HG03135 (cell line): ENCODE measurements around the gene TTC32.
"Not testable (repeated sequence)": the region's sequence is repeated elsewhere in the genome, so short reads cannot be mapped to it uniquely, and the experiment has no call there.

Experiments used
- ATAC-seq: cut with Tn5 transposase; IDR thresholded peaks from one replicate; pipeline ENCODE4 v1.9.1; 2021; ENCODE audit warnings: mild to moderate bottlenecking, moderate library complexity; ENCODE audit not compliant: unreplicated experiment

The TTC32 gene

DNA sequence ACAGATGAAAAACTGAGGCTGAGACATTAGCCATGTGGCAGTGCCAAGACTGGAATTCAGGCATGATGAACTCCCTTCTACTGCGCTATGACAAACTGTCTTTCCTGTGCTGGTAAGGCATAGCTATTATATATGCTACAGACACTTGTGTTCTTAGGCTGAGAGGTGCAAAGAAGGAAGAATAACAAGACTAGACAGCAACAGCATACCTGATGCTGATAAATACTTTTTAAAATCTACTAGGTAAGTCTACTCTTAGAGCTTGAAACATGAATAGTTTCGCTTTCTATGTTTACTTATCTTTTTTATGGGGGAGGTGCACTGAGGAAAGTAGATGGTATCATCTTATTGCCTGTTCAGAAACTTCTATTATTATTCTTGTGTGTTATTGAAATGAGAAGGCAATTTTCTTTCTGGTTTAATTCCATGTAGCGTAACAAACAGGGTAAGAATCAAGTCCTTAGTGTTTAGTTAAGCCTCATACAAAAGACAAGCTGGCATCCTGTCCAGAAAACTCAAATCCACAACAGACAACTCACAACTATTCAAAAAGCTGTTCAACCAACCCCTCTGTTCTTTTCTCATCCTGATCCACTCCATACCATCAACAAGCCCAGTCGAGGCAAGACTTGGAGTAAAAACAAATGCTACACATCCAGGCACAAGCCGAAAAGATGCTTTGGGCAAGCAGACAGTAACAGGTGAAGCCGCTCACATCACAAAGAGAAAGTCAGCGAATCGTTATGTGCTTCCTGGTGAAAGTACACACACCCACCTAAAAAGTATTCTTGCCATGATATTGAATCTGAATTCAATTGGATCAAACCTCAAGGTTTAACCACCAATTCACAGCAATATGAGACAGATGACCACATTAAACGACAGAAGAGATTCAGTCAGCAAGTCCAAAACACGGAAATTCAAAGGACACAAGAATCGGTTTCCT, 1.5 kb downstream of the TTC32 start:
- ATAC-seq, result no peak

DNA sequence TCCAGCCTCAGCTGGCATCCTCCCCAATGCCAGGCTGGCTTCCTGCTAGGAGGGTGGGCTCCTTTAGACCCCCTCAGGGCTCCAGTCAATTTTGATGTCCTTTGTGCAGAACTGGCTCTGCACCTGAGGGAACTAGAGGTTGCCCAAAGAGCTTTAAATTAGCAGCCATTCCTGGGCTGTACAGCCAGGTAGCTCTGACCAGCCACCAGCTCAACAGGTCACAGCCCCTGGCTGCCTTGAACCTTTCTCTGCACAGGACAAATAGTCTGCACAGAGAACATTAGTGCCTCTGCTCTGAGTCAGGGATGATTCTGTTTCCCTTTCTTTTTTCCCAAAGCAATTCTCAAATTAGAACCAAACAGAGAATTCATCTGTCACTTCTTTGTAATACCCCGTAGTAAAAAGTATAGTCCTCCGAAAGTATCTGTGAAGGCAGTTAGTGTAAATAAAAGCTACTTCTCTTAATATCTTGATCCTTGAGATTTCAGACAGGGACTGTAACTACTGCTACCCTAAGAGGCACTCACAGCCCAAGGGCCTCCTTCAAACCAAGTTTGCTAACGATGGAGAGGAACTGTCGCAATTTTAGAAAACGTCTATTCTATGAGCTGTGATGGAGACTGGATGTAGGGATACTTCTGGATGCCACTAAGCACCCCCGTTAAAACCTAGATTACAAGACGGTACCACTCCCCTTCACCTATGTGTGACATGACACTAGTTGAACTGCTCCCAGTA, 3.0 kb downstream of the TTC32 start:
- no peak for ATAC-seq

DNA sequence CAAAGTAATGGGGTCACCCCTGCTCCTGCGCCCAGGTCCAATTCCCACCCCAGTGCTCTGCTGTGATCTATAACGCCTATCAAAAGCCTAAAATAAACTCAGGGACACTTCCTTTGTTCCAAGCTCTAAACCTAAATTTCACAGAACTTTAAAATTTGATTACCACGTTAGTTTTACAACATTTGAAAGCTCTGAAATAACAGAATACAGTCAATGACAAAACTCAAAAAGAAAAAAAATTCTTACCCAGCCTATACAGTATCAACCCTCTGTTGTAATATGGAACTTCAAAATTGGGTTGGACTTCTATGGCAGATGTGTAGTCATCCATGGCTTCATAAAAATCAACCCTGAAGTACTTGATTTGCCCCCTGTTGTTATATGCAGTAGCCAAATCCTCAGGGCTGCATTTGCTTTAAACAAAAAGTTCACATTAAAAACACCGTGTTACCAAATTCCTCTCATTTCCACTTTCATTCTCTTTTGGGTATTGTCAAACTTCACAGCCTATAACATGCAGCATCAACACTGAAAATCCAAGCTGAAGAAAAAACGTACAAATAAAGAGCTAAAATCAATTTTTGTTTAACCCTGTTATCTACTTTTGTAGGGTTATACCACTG, 4.0 kb downstream of the TTC32 start:
- no peak for ATAC-seq

DNA sequence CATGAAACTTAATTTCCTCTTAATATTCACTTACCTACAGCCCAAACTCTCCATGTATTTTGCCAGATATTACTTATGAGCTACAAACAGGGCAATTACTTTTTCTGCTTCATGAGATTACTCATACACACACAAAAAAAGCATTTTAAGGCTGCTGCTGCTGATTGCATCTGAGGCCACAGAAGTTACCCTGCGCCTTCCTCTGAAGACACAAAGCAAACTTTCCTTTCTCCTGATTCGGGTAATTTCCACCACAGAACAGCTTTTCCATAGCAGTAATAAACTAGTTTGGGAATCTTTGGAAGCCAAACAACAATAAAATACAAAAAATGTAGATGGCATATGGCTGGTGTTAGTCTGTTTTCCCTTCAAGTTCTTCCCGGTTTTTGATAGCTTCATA, 6.2 kb downstream of the TTC32 start:
- ATAC-seq, result no peak

DNA sequence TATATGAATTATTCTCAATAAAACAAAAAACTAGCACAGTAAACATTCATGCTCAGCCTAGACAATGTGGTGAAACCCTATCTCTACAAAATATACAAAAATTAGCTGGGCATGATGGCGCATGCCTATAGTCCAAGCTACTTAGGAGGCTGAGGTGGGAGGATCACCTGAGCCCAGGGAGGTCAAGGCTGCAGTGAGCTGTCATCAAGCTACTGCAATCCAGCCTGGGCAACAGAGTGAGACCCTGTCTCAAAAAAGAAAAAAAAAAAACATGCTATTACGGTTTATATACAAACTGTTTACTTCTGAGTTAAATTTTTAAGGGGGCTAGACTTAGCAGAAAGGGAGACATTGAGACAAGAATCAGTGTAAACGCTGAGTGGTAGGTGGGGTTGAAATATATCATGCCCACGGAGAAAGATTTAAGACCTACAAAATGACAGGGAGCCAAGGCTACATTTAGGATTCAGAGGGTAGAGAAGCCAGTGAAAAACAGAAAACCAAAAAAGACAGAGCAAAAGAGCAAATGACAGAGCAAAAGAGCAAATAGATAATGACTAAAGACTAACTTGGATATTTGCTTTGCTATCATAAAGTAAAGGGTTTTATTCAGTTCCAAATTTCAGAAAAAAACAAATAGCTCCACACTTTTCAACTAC, 7.5 kb downstream of the TTC32 start:
- peak; percentile 10 for ATAC-seq

DNA sequence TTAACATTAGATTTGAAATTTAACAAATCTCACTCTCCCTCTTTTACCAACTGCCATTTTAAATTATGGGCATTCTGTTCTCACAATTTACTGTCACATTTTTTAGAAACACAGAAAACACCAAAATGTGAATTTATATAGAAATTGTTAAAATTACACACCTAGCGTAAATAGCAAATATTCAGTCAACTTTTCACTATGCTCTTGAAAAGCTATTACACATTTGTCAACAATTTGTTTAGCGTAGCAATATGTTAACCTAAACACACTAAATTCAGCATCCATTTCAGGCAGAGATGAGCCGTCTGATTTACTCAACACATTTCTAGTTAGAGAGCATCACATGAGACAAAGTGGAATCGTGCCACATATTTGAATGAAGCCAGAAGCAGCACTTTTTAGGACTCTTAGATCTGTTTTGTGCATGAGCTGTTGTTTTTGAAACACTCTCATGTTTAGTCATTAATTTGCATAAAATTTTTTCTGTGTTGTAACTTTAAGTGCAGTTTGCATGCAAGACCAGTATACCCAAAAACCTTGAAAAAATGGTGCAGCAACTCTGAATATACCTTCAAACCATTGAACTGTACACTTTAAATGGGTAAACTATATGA, 8.2 kb downstream of the TTC32 start:
- ATAC-seq, result peak; percentile 78

DNA sequence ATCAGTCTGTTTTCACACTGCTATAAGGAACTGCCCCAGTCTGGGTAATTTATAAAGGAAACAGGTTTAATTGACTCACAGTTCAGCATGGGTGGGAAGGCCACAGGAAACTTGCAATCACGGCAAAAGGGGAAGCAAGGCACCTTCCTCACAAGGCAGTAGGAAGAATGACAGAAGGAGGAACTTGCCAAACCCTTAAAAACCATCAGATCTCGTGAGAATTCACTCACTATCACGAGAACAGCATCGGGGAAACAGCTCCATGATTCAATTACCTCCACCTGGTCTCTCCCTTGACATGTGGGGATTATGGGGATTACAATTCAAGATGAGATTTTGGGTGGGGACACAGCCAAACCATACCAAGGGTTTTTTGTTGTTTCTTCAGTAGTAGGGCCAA, 9.8 kb downstream of the TTC32 start:
- not testable (repeated sequence) for ATAC-seq

DNA sequence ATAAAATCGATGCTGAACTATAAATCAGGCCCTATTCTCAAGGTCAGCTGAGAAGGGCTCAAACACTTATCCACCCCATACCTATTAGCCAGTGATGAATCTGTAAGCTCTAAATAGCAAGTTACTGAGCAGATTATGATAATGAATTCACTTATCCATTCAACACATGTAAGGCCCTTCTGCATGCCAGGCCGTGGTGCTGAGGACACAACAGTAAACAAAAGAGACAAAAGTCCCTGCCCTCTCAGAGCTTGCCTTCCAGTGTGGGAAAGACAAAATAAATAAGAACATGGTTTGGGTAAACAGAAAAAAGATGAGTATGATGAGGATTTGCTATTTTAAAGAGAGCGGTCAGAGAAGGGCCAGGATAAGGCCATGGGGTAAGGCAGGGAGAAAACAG, 11.7 kb downstream of the TTC32 start:
- no peak for ATAC-seq

DNA sequence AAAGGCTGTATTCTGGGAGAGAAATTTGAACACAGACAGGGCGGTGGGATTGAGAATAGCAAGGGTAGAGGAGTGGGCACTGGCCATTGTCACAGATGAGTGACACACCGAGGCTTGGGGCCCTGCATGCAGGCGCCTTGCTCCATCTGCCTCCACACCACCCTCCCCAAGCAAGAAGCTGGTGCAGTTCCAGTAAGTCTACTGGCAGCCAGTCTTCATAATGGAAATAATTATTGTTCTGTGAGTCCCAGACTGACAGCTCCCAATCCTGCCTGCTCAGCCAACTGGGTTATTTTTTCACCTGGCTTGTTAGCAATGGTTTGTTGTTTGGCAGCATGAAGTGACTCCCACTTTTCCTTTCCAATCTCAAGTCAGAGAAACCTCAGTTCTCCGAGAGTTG, 13.0 kb downstream of the TTC32 start:
- ATAC-seq, result no peak

DNA sequence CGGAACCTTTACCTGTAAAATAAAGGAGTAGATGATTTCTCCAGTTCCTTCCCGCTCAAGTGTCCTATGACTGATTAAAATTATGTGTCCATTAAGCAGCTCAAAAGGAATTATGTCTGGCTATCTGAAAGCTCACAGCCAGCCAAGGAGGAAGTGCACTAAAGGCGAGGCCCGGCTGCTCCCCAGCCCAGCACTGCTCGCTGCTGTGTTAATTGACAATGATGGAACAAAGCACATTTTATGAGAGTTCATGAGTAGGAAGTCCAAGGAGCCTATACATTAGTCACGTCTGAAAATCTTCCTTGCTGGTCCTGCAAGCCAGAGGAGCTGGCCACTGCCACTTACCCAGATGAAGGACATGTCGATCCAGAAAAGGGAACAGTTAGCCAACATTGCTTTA, 14.3 kb downstream of the TTC32 start:
- no peak for ATAC-seq

DNA sequence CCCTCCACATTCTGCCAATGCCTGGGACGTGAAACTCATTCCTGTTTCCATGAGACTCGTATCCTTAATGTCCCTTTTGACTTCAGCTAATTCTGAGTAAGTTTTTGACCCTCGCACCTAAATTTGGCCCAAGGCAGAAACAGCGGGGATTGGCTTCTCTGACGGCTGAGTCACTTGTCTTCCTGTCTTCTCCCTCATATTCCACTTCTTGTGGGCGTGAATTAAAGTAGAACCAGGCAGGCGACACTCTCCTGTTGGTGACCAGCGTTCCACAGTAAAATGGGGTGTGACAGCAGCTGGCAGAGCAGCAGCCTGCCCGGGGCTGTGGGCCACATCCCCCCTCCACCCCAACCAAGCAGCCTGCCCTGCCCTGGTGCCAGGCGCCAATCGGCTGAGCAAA, 15.5 kb downstream of the TTC32 start:
- no peak for ATAC-seq

DNA sequence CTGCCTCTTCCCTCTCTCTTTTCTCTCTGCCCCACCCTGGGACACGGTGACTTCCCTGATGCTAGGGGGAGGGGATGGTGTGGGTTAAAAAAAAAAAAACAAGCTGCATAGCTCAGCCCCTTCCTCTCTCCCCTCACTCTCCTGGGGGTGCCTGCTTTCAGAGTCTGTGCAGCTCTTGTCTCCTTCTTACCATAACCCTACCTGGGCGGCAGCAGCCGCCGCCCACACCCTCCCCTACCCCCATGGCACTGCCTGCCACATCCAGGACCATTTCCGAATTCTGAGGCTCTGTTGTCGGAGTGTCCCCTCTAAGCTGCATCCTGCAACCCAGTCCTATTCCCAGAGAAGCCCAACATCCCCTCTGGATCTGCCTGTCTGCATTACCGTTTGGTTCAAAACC, 16.0 kb downstream of the TTC32 start:
- ATAC-seq, result no peak

DNA sequence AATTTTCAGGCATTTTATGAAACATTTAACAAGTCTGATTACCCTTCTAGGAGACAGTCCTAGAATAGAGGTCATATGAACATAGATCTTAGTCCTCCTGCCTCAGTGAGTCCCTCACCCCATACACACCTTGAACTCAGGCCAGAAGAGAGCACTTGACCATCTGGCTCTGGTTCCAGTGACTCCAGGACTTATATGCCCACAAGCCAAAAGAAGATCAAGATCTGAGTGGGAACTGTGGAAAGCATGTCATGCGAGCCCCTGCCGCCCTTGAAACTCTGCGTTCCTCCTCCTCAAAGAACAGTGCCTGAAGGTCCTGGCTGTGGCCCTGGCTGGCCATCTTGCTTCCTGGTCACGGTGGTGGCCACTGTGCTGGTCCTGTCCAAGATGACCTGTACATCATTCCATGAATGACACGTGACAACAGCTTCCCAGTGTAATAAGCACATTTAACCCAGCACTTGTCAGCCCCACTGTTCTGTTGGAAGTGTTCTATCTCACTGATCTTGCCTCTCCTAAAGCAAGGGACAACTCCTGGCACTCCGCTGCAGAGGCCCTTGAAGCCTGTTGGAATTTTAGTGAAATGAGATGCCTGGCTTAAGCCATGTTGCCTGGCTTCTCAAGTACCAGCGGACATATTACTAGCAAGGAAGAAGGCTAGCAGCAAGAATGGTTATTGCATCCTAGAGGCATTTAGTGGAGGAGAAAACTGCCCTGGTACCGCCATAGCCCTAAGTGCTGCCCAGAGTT, 17.6 kb downstream of the TTC32 start:
- no peak for ATAC-seq

DNA sequence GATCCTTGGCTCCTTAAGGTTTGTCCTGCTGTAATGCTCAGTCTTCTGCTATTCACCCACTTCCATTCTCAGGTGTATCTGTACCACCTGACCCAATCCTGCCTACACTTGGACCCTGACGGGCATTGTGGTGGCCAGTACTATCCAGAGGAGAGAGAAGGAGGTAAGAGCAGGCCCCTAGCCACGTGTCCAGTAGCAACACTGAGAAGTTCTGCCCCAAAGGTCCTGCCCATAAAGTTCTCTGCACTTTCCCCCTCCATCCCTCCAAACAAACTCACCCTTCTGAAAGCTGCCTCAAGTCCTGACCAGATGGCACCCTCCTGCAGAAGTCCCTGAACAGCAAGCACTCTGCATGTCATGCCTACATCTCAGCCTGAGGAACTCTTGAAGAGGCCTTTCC, 18.3 kb downstream of the TTC32 start:
- ATAC-seq, result no peak

DNA sequence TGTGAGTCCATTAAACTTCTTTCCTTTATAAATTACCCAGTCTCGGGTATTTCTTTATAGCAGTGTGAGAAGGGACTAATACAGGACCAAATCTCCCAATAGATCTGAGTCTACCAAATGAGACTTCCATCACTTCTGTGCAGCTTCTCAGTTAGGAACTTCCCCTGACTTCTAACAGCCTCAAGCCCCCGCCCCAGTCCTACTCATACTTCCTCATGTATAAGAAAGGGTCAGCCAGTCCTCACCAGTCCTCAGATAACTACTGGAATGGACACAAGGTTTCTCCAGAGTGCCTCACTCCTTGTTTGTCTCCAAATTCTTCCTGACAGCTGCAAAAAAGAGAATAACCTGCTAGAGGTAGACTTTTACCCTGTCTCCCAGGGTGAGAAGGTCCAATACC, 19.5 kb downstream of the TTC32 start:
- ATAC-seq, result no peak

DNA sequence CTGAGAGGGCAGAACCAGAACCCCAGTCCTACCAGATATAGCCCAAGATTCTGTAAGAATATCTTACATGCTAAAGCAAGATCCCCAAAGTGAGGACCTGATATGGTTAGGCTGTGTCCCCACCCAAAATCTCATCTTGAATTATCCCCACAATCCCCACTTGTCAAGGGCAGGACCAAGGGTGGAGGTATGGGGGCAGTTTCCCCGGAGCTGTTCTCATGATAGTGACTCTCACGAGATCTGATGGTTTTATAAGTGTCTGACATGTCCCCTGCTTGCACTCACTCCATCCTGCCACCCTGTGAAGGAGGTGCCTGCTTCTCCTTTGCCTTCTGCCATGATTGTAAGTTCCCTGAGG, 19.9 kb downstream of the TTC32 start:
- no peak for ATAC-seq

DNA sequence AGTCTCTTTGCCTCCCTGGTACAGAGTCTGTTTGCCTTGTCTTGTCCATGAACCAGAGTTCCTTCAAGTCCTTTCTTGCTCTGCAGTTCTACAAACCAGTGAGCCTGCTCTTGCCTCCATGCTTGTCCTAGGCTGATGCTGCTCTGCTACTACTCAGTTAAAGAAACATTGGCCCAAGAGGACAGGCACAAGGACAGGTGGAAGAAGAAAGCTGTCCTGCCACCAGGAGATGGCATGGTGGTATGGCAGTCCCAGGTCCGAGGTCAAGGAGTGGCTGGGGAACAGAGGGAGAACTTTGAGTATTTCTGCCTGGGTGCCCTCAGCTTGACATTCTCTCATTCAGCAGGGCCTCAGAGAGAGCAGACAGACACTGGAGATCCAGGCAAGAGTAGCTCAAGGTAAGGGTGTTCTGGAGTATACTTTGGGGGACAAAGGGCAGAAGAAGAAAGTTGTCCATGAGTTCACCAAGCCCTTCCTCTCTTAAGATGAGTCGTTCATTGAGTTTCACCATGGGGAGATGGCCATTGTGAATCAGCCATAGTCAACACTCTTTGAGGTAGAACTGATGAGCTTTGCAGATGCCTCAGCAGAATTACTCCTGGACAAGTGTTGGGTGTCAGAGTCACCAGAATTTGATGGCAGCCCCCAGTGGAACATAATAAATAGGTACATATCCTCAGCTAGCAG, 20.4 kb downstream of the TTC32 start:
- ATAC-seq, result no peak

DNA sequence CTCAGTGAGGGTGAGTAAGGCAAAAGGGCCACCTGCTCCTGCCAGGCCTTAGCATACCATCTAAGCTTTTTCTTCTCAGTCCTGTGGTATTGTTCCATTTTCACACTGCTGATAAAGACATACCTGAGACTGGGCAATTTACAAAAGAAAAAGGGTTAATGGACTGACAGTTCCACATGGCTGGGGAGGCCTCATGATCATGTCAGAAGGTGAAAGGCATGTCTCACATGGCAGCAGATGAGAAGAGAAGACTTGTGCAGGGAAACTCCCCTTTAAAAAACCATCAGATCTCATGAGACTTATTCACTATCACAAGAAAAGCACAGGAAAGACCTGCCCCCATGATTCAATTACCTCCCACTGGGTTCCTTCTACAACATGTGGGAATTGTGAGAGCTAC, 21.6 kb downstream of the TTC32 start:
- not testable (repeated sequence) for ATAC-seq

DNA sequence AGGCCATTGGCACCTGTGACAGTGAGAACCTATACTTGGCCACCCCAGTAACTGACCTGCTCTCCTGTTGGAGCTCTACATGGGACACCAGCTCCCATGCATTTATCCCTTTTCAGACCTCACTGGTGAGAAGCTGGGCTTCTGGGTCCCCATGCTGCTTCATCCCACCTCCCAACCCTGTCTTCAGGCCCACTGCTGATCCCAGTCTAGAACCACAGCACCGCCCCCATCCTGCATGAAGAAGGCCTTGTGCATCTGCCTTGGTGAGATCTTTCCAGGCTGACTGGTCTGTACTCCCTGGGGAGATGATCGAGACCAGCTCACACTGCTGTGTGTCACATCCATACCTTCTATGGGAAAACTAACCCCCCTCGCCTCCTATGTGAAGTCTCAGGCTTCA, 22.7 kb downstream of the TTC32 start:
- ATAC-seq, result no peak
